HUES64 (cell line): Measurements from ENCODE around the gene RALGPS1.

Experiments used
- H3K27ac ChIP-seq: 2 replicates; pipeline ENCODE4 v1.7.0; 2013; ENCODE audit warnings: low read depth, low read length, inconsistent platforms
- H3K27me3 ChIP-seq: 2 replicates; pipeline ENCODE4 v1.6.1; 2013; ENCODE audit warnings: mild to moderate bottlenecking, low read length; ENCODE audit not compliant: insufficient read depth
- H3K36me3 ChIP-seq: 2 replicates; pipeline ENCODE4 v1.6.1; 2013; ENCODE audit warnings: mild to moderate bottlenecking, low read length; ENCODE audit not compliant: insufficient read depth
- H3K4me1 ChIP-seq: 2 replicates; pipeline ENCODE4 v1.6.1; 2013; ENCODE audit warnings: mild to moderate bottlenecking, low read length, moderate library complexity; ENCODE audit not compliant: insufficient read depth
- H3K4me3 ChIP-seq: 2 replicates; pipeline ENCODE4 v1.5.1; 2013; ENCODE audit warnings: mild to moderate bottlenecking, low read length, moderate library complexity
- H3K9ac ChIP-seq: 2 replicates; pipeline ENCODE4 v1.6.1; 2013; ENCODE audit warnings: mild to moderate bottlenecking, low read depth, low read length
- H3K9me3 ChIP-seq: 2 replicates; pipeline ENCODE4 v1.6.1; 2013; ENCODE audit warnings: low read depth, low read length; ENCODE audit not compliant: insufficient read depth
- WGBS: fragments of 150-250, 120-280 bp; methylation state at CpG from one replicate; pipeline ENCODE4 v1.1.7; 2013; ENCODE audit warnings: missing lambda C conversion rate; 5-methylcytosine and 5-hydroxymethylcytosine counted together

RALGPS1 gene

GRCh38 chr9:127237801-127238200, 323.2 kb downstream of the RALGPS1 start:
- no peak overlapping the region for H3K27ac ChIP-seq
- H3K4me3 ChIP-seq, result no peak overlapping the region
- WGBS, result 94% methylated on average over 4 of the region's 4 CpGs
- no peaks in the 10 kb centered on the region for H3K9me3 ChIP-seq
- H3K27me3 ChIP-seq, result no peaks in the 10 kb centered on the region
- H3K36me3 ChIP-seq, result no peaks in the 10 kb centered on the region
- H3K4me1 ChIP-seq, result peaks cover 12% of the 10 kb centered on the region
- H3K9ac ChIP-seq, result no peak overlapping the region

DNA sequence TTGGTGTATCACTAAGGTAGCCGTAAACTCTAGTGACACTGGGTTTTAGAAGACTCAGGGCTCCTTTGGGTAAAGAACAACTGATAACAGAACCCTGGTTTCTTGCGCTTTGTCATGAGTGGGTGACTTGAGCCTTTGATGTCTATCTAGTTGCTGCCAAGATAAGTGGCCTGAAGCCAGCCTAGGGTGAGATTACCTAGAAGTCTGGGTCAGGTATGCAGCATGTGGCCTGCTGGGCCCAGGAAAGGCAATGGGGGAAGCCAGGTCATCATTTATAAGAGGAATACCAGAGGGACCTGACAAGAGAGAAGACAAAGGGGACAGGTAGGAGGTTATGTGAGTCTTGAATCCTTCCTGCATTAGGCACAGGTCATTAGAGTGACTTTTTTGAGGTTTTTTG, 326.8 kb downstream of the RALGPS1 start:
- Histone ChIP-seq H3K9me3 (no peaks in the 10 kb centered on the region), H3K27ac (no peak overlapping the region), H3K27me3 (no peaks in the 10 kb centered on the region), H3K9ac (no peak overlapping the region), H3K4me1 (peaks cover 16% of the 10 kb centered on the region), H3K36me3 (no peaks in the 10 kb centered on the region), H3K4me3 (no peak overlapping the region)
- 91% methylated on average over 2 of the region's 2 CpGs for WGBS

GRCh38 chr9:127244609-127245601, 330.3 kb downstream of the RALGPS1 start:
- no peaks in the 10 kb centered on the region for H3K27me3 ChIP-seq
- peak overlapping the region; percentile 93 for H3K4me3 ChIP-seq
- peaks cover 16% of the 10 kb centered on the region for H3K4me1 ChIP-seq
- no peaks in the 10 kb centered on the region for H3K36me3 ChIP-seq
- peak overlapping the region; percentile 74 for H3K9ac ChIP-seq
- H3K27ac ChIP-seq, result peak overlapping the region; percentile 25; the same call in 1 of the 2 replicates
- 14% methylated on average over 52 of the region's 53 CpGs for WGBS
- H3K9me3 ChIP-seq, result no peaks in the 10 kb centered on the region

DNA sequence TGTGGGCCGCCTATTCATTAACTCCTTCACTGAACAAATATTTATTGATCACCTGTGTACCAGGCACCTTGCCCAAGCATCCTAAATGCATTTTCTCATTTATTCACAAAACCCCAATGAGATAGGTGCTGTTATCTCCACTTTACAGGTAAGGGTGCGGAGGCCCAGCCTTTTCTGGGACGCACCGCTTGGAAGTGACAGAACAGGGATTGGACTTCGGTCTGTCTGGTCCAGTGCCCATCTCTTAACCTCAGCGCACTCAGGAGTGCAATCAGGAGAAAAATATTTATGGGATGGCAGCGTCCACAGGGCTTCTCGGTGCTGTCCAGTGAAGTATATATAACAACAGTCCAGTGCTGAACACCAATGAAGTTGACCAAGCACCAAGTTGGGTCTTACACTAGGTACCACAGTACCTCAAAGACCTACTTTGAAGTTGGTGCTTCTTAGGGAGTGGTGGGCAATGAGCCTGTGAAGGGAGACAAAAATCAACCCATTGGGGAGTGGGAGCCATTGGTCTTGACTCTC, 331.1 kb downstream of the RALGPS1 start:
- H3K27me3 ChIP-seq, result no peaks in the 10 kb centered on the region
- no peaks in the 10 kb centered on the region for H3K36me3 ChIP-seq
- H3K27ac ChIP-seq, result no peak overlapping the region
- peak overlapping the region; percentile 74 for H3K9ac ChIP-seq
- peaks cover 16% of the 10 kb centered on the region for H3K4me1 ChIP-seq
- H3K9me3 ChIP-seq, result no peaks in the 10 kb centered on the region
- H3K4me3 ChIP-seq, result peak overlapping the region; percentile 93
- WGBS, result 85% methylated on average over 8 of the region's 8 CpGs

- Histone ChIP-seq H3K9ac (no peak overlapping the region), H3K9me3 (no peaks in the 10 kb centered on the region), H3K4me1 (peaks cover 12% of the 10 kb centered on the region), H3K27me3 (no peaks in the 10 kb centered on the region), H3K4me3 (no peak overlapping the region), H3K36me3 (no peaks in the 10 kb centered on the region), H3K27ac (no peak overlapping the region)
- 85% methylated on average over 3 of the region's 3 CpGs for WGBS
These were observed 333.7 kb downstream of the RALGPS1 start for GRCh38 chr9:127248241-127248640.

- Histone ChIP-seq H3K4me1 (peaks cover 19% of the 10 kb centered on the region), H3K4me3 (no peak overlapping the region), H3K27me3 (no peaks in the 10 kb centered on the region), H3K9me3 (no peaks in the 10 kb centered on the region), H3K27ac (no peak overlapping the region), H3K9ac (no peak overlapping the region), H3K36me3 (no peaks in the 10 kb centered on the region)
- WGBS, result 92% methylated on average over 5 of the region's 5 CpGs
These were observed 335.3 kb downstream of the RALGPS1 start for GRCh38 chr9:127249877-127250276.

- H3K27me3 ChIP-seq, result no peaks in the 10 kb centered on the region
These were observed 336.4 kb downstream of the RALGPS1 start for GRCh38 chr9:127250896-127251391.

GRCh38 chr9:127252410-127253318, 338.1 kb downstream of the RALGPS1 start:
- WGBS, result 100% methylated on average over 1 of the region's 4 CpGs
- Histone ChIP-seq H3K36me3 (no peaks in the 10 kb centered on the region), H3K27me3 (no peaks in the 10 kb centered on the region), H3K9ac (no peak overlapping the region), H3K4me3 (no peak overlapping the region), H3K9me3 (no peaks in the 10 kb centered on the region), H3K27ac (no peak overlapping the region), H3K4me1 (peaks cover 27% of the 10 kb centered on the region)

More at GRCh38 chr9:127250896-127251391, 336.4 kb downstream of the RALGPS1 start:
- WGBS, result 87% methylated on average over 2 of the region's 3 CpGs
- Histone ChIP-seq H3K9ac (no peak overlapping the region), H3K4me1 (peaks cover 21% of the 10 kb centered on the region), H3K27ac (no peak overlapping the region), H3K4me3 (no peak overlapping the region), H3K36me3 (no peaks in the 10 kb centered on the region), H3K9me3 (no peaks in the 10 kb centered on the region)

DNA sequence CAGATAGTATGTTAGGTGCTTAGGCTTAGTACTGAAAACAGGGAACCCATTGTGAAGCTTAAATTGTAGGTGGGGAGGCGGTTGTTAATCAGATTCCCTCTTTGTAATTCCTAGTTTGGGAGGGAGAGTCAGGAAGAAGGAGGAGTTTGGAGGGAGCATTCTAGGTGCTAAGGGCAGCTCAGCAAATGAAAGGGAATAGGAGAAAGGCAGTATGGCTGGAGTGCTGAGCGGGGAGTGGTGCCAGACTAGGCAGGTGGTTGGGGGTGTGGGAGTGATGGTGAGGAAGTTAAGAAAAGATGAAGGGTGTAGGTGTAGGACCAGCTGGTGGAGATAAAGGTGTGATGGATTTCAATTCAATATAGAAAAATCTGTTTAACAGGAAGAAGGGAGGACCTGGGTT, 338.9 kb downstream of the RALGPS1 start:
- Histone ChIP-seq H3K36me3 (no peaks in the 10 kb centered on the region), H3K4me1 (peaks cover 27% of the 10 kb centered on the region), H3K4me3 (no peak overlapping the region), H3K27ac (no peak overlapping the region), H3K9ac (no peak overlapping the region), H3K27me3 (no peaks in the 10 kb centered on the region), H3K9me3 (no peaks in the 10 kb centered on the region)
- WGBS, result 18% methylated on average over 2 of the region's 2 CpGs

DNA sequence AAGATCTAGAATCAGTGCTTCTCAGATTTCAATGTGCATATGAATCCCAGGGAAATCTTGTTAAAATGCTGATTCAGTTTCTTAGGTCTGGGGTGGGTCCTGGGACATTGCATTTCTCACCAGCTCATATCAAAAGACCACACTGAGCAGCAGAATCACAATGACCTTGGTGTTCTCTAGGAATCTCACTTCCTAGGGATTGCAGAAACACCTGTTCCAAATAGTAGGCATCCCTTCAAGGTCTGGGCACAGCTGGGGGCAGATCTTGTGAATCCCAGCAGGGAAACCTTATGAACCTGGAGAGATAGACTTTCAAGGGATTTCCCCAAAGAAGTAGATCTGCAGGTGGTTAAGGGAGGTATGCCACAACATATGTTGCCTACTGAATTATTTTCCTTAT, 341.1 kb downstream of the RALGPS1 start:
- H3K36me3 ChIP-seq, result no peaks in the 10 kb centered on the region
- no peak overlapping the region for H3K9ac ChIP-seq
- no peaks in the 10 kb centered on the region for H3K27me3 ChIP-seq
- no peak overlapping the region for H3K4me3 ChIP-seq
- peaks cover 27% of the 10 kb centered on the region for H3K4me1 ChIP-seq
- no peaks in the 10 kb centered on the region for H3K9me3 ChIP-seq
- H3K27ac ChIP-seq, result no peak overlapping the region
